Loucy (cell line): Measurements from ENCODE around the gene KCNIP3.
"Not testable (repeated sequence)": the region's sequence is repeated elsewhere in the genome, so short reads cannot be mapped to it uniquely, and the experiment has no call there.

Experiments
- H2AFZ ChIP-seq: fragments of 200-600 bp; sonication (generic); 2 replicates; pipeline ENCODE4 v1.6.0; 2016; ENCODE audit warnings: antibody characterized with exemption, mild to moderate bottlenecking, low read length, moderate library complexity
- H3F3A ChIP-seq: fragments of 200-600 bp; 2 replicates; pipeline ENCODE4 v1.6.0; 2016; ENCODE audit warnings: antibody characterized with exemption, low read depth, mild to moderate bottlenecking
- H3K27me3 ChIP-seq: fragments of 200-600 bp; sonication (generic); 2 replicates; pipeline ENCODE4 v1.6.1; 2014; ENCODE audit warnings: low read length, mild to moderate bottlenecking; ENCODE audit not compliant: insufficient read depth, poor library complexity, severe bottlenecking
- H3K36me3 ChIP-seq: fragments of 200-600 bp; sonication (generic); 2 replicates; pipeline ENCODE4 v1.6.1; 2016; ENCODE audit warnings: low read length; ENCODE audit not compliant: insufficient read depth
- H3K4me1 ChIP-seq: fragments of 200-600 bp; sonication (generic); 2 replicates; pipeline ENCODE4 v1.5.1; 2014; ENCODE audit warnings: low read length, mild to moderate bottlenecking; ENCODE audit not compliant: insufficient read depth, poor library complexity, severe bottlenecking
- H3K4me2 ChIP-seq: fragments of 200-600 bp; sonication (generic); 2 replicates; pipeline ENCODE4 v1.6.0; 2014; ENCODE audit warnings: antibody characterized with exemption, low read length, low read depth, mild to moderate bottlenecking; ENCODE audit not compliant: poor library complexity, severe bottlenecking
- H3K4me3 ChIP-seq: fragments of 200-600 bp; sonication (generic); 2 replicates; pipeline ENCODE4 v1.5.1; 2014; ENCODE audit warnings: low read length, mild to moderate bottlenecking, mixed read lengths; ENCODE audit not compliant: poor library complexity, severe bottlenecking
- H3K79me2 ChIP-seq: fragments of 200-600 bp; sonication (generic); 2 replicates; pipeline ENCODE4 v1.6.1; 2014; ENCODE audit warnings: low read length; ENCODE audit not compliant: insufficient read depth
- H3K9ac ChIP-seq: fragments of 200-600 bp; sonication (generic); 2 replicates; pipeline ENCODE4 v1.6.0; 2014; ENCODE audit warnings: mild to moderate bottlenecking, low read depth, low read length, moderate library complexity; ENCODE audit not compliant: poor library complexity, severe bottlenecking
- H3K9me2 ChIP-seq: fragments of 200-600 bp; sonication (generic); replicated peaks from 2 replicates; pipeline ENCODE4 v1.6.1; 2016; ENCODE audit warnings: low read depth, low read length, mixed read lengths
- H3K9me3 ChIP-seq: fragments of 200-600 bp; sonication (generic); 2 replicates; pipeline ENCODE4 v1.6.1; 2014; ENCODE audit warnings: mild to moderate bottlenecking, antibody characterized with exemption, low read length, low read depth; ENCODE audit not compliant: insufficient read depth
- H4K20me1 ChIP-seq: fragments of 200-600 bp; sonication (generic); 2 replicates; pipeline ENCODE4 v1.6.0; 2014; ENCODE audit warnings: antibody characterized with exemption, low read length, mild to moderate bottlenecking; ENCODE audit not compliant: insufficient read depth, poor library complexity, severe bottlenecking

Gene KCNIP3

GRCh38 chr2:95433973-95434372 lies 136.8 kb downstream of the KCNIP3 start:
- not testable (repeated sequence) for H3K9me3 ChIP-seq, H3F3A ChIP-seq, H4K20me1 ChIP-seq, H2AFZ ChIP-seq, H3K9me2 ChIP-seq, H3K27me3 ChIP-seq, H3K4me2 ChIP-seq, H3K79me2 ChIP-seq, H3K4me1 ChIP-seq, H3K9ac ChIP-seq, H3K4me3 ChIP-seq, H3K36me3 ChIP-seq

GRCh38 chr2:95434507-95435076 lies 137.4 kb downstream of the KCNIP3 start:
- H3K9me2 ChIP-seq, H3K9ac ChIP-seq, H3K4me1 ChIP-seq, H3K36me3 ChIP-seq, H3K27me3 ChIP-seq, H3K9me3 ChIP-seq, H3K4me3 ChIP-seq, H2AFZ ChIP-seq, H4K20me1 ChIP-seq, H3K4me2 ChIP-seq, H3F3A ChIP-seq, H3K79me2 ChIP-seq: not testable (repeated sequence)

GRCh38 chr2:95435162-95435871 lies 138.2 kb downstream of the KCNIP3 start:
- H3K9me3 ChIP-seq, H3K79me2 ChIP-seq, H3K4me3 ChIP-seq, H2AFZ ChIP-seq, H3K36me3 ChIP-seq, H3K27me3 ChIP-seq, H3K9me2 ChIP-seq, H4K20me1 ChIP-seq, H3F3A ChIP-seq, H3K4me1 ChIP-seq, H3K4me2 ChIP-seq, H3K9ac ChIP-seq: not testable (repeated sequence)
